Activated T-cell treated with anti-CD3 and anti-CD28 coated beads for 1 hour (primary cell): ENCODE results near the gene CDH16.

Experiments used
- DNase-seq: peaks from one replicate; pipeline ENCODE4 v3.0.0-alpha.2; 2020; ENCODE audit warnings: low read depth

CDH16 gene

DNA sequence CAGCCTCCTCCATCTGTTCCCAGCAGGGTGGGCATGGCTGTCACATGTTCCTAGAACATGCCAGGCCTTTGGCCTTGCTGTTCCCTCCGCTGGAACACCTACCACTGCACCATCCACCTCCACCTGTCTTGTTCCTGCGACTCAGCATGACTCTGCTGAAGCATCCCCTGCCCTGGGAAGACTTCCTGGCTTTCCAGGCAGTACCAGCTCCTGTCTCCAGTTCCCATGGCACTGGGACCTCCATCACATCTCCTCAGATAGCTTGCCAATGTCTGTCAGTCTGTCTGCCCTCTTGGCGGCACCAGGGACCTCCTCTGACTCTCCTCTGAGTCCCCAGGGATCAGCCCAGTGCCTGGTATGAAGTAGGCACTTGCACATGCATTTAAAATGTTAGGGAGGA, 22.7 kb downstream of the CDH16 start:
- no peak for DNase-seq

DNA sequence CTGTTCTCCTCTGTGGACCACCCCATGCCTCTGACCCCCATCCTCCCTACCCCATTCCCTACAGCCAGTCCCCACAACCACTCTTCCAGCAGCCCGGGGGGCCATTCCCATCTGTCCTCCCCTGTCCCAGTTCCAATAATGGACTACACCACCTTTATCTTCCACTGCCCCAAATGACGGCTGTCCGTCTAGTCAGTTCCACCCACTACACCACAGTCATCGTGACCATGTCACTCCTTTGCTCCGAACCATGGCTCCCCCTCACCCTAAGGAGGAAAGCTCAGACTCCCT, 23.1 kb downstream of the CDH16 start:
- DNase-seq = no peak

DNA sequence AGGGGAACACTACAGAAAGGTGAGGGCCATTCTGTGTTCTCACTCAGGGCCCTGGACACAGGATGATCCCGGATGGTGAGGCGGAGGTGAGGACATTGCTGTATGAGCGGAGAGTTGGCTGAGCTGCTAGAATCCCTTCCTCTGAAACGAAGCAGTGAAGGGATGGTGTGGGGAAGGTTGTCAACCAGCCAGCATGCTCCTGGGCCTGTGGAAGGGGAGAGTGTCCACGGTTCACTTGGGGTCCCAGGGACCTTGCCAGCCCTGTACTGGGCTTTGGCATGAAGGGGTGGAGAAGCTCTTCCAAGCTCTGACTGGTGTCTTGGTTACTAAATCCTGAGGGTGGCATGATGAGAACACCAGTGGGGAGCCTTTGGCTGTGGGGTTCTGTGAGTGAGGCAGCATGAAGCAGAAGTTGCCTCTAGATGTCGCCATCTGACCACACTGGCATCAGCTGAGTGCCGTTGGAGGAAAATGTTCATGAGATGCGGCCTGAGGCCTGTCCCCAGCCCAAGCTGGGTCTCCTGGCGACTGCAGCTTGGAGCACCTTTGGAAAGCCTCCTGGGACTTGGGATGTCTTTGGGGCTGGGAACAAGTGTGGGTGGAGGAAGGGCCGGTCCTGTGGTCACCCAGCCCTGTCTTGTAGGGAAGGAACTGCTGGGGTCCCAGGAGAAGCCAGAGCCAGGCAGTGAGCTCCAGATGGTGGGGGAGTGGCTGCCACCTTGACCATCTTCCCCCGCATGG, 23.6 kb downstream of the CDH16 start:
- DNase-seq = peak; percentile 24

DNA sequence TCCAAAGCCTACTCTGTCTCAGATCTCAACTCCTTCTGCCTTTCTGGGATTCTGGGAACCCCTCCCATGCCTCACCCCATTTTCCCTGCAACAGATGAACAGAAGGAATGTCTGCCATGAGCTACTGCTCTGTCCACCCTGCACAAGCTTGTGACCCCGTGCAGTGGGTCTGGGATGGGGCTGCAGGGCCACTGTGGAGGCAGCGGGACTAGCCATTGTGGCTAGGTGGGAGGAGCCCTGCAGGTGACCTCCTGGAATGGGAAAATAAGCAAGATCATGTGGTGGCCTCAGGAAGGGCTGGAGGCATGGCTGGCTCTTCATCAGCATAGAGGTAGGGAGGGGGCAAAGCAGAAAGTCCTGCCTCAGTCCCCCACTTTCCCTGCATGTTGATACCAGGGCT, 24.6 kb downstream of the CDH16 start:
- no peak for DNase-seq

DNA sequence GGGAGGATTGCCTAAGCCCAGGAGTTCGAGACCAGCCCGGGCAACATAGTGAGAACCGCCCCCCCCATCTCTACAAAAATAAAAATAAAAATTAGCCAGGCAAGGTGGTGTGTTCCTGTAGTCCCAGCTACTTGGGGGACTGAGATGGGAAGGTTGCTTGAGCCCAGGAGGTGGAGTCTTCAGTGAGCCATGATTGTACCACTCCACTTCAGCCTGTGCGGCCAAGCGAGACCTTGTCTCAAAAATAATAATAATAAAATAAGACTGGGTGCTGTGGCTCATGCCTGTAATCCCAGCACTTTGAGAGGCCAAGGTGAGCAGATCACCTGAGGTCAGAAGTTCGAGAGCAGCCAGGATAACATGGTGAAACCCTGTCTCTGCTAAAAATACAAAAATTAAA, 26.9 kb downstream of the CDH16 start:
- DNase-seq = no peak

DNA sequence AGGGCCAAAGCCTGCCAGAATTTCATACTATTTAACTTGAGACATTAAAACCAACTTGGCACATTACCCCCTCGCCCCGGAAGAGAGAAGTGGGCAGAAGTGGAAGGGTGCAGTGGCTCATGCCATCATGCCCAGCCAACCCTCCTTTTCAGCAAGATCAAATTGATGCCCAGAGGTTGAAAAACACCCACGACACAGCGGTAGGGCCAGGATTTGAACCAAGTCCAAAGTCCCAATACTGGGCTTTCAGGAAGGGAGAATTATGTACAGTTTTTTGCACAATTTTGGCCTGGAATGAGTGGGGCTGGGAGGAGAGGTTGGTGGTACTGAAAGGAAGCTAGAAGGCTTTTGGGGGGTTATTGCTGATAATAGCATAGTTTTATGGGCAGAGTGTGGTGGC, 27.3 kb downstream of the CDH16 start:
- DNase-seq = no peak

DNA sequence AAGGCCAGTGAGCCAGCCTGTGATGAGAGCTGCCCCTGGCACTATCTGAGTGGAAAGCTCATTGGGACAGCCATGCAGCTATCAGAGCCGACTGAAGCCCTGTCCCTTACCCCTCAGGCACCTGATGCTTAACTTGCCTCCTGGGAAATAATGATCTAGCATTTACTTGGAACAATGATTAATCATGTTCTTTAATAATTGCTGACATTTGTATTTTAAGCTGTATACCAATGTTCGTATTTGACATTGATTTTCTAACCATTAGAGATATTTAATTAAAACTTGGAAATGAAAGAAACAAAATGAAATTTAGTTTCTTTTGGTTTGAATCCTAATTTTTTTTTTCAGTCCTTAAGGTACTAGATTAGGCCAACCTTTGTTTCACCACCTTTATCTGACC, 27.9 kb downstream of the CDH16 start:
- no peak for DNase-seq

DNA sequence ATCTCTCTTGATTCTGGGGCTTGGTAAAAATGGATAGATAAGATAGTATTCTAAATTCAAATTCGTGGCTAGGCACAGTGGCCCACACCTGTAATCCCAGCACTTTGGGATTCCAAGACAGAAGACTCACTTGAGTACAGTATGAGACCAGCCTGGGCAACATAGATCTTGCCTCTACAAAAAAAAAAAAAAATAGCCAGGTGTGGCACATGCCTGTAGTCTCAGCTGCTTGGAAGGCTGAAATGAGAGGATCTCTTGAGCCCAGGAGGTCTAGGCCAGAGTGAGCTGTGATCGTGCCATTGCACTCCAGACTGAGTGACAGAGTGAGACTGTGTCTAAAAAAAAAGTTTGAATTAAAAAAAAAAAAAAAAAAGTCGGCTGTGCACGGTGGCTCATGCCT, 29.1 kb downstream of the CDH16 start:
- no peak for DNase-seq

DNA sequence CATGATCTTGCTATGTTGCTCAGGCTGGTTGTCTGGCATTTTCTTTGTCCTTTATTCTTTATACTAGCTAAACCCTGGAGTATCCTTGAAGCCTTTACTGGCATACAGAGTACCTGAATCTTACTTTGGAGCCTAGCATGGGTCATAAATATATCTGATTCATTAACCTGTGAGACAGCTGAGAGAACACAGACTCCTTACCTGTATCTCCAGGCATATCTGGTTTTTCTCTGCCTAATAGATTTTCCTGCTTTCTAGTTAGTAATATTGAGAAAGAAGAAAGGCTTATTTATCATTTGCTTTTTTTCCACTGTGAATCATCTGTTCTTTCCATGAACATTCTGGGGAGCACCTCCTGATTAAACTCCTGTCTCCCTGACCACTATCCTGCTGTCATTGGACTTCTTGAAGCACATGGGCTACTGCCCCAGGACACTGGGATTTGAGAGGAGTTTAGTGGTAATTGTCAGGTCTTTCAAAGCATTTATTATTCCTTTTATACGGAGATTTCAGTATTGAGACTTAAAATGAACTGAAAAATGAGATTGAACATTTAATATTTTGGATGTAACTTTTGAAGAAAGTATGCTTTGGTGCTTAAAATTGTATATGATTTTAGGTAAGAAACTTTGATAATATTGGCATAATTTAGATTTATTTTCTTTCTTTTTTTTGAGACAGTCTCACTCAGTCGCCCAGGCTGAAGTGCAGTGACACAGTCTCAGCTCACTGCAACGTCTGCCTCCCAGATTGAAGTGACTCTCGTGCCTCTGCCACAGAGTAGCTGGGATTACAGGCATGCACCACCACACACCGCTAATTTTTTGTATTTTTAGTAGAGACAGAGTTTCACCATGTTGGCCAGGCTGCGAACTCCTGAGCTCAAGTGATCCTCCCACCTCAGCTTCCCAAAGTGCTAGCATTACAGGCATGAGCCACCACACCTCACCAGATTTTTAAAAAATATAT, 29.8 kb downstream of the CDH16 start:
- no peak for DNase-seq

DNA sequence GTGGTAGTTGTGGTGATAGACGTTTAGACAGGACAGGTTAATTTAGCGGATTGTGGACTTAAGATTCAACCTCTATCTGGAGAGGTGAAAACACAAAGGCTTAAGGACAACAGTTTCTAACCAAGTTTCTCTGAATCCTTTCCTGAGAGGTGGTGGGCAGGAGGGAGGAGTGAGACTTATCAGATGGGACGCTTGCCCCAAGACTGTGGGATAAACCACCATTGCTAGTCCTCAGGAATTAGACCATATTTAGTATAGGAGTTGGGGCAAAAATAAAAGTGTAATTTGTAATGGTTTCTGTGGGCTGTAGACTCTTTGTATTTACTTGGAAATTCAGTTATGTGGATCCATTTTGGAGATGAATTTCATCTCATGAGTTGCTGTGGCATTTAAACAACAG, 31.8 kb downstream of the CDH16 start:
- DNase-seq = no peak

DNA sequence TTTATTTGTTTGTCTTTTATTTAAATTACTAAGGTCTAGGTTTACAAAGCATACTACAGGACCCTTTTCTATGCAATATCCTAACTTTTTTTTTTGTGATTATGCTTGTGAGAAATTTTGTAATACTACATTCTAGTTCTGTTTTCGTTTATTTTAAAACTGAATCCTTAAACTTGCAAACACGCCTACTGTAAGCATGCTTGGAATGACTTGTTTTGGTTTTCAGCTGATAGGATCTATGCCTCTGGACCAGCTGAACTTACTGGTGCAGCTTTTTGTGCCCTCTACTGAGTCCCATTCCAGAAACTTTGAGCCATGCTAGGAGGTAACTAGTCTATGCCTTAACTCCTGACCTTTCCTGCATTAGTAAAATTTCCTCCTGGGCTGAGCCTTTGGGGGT, 32.4 kb downstream of the CDH16 start:
- DNase-seq = no peak

DNA sequence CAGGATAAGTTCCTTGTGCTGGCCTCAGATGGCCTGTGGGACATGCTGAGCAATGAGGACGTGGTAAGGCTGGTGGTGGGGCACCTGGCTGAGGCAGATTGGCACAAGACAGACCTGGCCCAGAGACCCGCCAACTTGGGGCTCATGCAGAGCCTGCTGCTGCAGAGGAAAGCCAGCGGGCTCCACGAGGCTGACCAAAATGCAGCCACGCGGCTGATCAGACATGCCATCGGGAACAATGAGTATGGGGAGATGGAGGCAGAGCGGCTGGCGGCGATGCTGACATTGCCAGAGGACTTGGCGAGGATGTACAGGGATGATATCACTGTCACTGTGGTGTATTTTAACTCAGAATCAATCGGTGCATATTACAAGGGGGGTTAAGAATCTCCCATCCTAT, 33.2 kb downstream of the CDH16 start:
- DNase-seq = no peak

DNA sequence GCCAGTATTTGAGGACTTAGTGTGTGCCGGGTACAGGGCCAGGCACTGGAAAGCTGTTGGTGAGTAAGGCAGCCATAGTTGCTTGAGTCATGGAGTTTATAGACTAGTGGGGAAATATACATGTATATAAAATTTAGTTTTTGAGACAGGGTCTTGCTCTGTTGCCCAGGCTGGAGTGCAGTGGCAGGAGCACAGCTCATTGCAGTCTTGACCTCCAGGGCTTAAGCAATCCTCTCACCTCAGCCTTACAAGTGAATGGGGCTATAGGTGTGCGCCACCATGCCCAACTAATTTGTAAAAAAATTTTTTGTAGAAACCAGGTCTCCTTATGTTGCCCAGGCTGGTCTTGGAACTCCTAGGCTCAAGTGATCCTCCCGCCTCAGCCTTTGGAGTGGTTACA, 36.0 kb downstream of the CDH16 start:
- no peak for DNase-seq

DNA sequence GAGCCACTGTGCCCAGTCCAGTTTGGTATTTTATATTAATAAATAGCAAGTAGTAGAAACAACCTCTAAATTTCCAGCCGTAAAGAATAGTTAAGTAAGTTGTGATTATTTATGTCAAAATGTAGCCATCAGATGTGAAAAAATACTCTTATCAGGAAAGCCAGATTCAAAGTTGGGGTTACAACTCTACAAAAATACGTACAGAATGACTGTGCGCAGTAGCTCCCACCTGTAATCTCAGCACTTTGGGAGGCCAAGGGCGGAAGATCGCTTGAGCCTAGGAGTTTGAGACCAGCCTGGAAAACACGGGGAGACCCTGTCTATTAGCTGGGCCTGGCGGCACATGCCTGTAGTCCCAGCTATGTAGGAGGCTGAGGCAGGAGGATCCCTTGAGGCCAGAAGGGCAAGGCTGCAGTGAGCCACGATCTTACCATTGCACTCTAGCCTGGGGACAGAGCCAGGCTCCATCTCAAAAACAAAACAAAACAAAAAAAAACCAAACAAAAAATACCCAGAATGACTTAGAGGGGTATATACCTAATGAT, 36.6 kb downstream of the CDH16 start:
- DNase-seq = no peak

DNA sequence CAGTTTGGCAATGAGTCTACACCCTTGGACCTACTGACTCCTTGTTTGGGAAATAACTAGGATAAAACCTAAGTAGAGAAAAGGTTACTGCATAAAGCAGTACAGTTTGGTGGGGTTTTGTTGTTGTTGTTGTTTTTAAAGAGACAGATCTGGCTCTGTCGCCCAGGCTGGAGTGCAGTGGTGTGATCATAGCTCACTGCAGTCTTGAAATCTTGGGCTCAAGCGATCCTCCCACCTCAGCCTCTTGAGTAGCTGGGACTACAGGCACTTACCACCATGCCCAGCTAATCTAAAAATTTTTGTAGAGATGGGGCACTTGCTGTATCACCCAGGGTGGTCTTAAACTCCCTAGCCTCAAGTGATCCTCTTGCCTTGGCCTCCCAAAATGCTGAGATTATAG, 37.1 kb downstream of the CDH16 start:
- DNase-seq = no peak

DNA sequence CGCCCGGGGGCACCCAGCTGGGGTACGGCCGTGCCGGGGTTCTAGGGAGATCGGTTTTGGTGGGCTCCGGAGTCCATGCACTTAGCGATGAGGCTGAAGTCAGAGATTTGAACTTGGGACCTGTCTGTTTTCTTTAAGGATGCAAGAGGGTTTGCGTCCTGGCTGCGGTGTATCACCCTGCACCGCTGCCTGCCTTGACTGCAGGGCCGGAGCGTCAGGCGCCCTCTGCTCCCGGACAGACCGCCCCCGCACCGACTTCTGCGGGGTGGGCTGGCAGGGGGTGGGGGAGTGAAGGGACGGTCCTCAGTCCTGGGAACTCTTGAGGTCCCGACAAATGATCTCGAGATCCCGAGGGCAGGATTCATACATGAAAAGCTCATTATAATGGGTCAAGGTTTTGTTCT, 37.7 kb downstream of the CDH16 start:
- DNase-seq = no peak

DNA sequence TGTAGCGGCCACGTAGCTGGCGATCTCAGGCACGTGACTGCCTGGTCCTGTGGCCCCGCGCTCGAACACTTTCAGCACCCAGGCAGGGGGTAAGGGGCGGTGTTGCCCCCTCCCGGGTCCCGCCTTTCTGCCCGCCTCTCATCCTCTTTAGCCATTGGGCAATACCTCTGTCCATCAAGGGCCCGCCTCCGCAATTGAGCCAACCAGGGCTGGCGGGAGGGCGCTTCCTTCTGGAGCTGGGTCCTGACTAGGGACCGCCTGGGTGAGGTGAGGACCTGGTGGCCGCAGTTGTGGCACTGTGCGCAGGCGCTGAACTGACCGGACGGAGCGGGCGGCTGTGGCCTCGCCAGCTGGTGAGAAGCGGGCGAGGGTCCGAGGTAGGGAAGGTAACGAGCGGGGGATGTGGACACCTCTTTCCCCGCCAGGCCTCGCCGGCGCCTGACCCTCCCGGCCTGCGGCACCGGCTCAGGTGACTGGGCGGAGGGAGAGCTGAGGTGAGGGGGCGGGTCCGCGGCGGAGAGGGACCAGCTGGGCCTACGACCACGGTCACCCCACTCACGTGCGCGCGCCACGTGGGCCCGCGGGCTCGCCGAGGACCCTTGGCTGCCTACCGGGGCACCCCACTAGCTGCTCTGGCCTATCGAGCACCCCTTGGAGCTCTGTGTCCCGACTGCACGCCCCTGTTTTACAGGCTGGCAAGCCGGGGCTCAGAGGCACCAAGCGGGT, 38.2 kb downstream of the CDH16 start, which contains the start of gene PDP2:
PDP2 (plus strand) TSS at position 228 of the 726 bp plus-strand sequence. CDS start 3,770 bp downstream, outside the sequence.
- DNase-seq = peak; percentile 76

DNA sequence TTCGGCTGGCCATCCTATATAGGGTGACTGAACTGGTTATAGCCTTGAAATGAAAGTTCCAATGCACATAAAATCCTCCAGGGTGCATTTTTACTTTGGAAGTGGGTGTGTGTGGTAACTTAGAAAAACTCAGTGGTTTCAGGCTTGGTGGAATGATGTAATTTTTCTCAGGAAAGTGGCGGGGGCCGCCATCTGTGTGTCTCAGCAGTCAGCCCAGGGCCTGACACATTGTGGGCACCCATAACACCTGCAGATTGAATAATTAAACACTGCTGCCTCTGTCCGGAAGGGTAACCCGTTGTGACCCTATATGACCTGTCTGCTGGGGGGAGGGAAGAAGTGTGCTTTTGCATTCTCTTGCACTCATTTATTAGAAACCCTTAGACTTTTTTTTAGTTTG, 40.6 kb downstream of the CDH16 start:
- no peak for DNase-seq

DNA sequence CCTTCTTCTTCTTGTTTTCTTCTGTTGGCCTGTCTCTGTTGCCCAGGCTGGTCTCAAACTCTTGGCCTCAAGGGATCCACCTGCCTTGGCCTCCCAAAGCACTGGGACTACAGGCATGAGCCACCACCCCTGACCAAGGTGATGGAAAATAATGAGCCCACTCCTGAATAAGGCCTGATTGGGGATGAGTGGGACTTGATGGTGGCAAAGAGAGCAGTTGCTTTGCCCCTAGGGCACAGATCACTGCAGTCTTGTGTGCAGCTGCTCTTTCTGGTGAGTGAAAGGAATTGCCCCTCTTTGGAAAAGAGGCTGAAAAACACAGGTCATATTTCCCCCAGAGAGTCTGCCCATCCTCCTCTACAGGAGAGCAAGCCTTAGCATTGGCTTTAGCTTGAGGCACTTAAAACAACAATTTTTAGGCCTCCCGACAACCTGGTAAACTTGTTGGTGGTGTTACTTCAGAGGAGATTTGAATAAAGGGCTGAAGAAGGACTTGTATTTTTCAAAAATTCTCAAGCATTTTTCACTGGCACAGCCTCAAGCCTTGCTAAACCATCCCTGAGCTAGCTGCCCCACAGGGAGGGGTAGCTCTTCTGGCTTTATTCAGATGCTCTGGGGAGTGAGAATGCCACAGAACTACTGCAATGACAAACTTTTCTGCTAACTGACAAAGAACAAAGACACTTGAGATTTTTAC, 44.5 kb downstream of the CDH16 start:
- DNase-seq = no peak

DNA sequence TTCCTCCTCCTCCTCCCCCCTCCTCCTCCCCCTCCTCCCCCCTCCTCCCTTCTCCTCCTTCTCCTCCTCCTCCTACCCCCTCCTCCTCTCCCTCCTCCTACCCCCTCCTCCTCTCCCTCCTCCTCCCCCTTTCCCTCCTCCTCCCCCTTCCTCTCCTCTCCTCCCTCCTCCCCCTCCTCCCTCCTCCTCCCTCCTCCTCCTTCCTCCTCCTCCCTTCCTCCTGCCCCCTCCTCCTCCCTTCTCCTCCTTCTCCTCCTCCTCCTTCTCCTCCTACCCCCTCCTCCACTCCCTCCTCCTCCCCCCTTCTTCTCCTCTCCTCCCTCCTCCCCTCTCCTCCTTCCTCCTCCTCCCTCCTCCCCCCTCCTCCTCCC, 45.0 kb downstream of the CDH16 start:
- no peak for DNase-seq

DNA sequence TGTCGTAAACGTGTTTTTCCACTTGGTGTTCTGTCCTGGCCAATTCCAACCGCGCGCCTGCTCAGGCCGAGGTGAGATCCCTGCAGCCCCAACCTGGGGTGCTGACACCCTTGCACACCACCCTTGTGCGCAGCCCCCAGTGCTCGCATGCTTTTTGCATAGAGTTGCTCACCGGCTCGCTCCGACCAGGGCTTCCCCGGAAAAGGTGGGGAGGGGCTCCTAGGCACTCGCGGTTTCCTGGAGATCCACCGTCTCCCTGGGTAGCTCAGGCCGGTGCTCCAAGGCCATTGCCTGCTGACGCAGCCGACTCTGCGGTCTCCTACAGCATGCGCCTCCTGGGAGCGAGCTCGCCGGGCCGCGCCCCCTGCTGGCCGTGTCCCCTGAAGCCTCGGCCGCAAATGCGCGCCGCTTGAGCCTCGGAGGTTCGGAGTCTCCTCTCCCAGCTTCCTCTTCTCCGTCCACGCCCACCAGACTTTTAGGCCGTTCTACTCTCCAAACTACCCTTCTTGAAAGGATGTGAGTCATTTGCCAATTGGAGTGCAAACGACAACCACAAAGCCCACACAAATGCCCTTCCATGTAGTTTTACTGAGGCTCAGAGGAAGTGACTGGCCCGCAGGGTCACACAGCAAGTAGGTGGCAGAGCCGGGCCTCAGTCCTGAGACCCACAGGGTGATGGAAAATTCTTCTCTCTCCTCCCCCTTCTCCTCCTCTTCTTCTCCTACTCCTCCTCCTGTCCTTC, 45.6 kb downstream of the CDH16 start:
- DNase-seq = peak; percentile 82
